ENCODE data around the gene TMEM179. TPM values are rescaled to one million over a fixed set of nuclear protein-coding genes. Genes with fewer than 3 reads are reported as not detected.

Gene TMEM179
- total and polyA plus RNA-seq, 2 of the 8 experiments (the other 6 are each of a cell fraction or from before 2014, with no cell fraction given): 2.9 to 4.0 TPM

DNA sequence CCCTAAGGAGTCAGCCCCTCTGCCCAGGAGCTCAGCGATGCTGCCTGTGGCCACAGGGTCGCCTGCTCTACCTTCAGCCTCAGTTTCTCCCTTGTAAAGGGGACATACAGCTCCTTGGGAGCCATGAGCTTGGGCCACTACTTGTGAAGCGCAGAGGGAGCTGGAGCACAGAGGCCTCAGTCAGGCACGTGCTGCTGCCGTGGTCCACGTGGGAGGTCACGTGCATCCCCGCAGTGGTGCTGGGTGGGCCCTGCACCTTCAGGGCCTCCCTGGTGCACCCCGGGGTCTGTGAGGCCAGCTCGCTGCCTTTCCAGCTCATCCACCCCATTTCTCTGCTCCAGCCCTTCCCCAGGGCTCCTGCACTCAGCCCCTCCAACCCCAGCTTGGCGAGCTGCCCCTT lies 36.0 kb downstream of the TMEM179 start:
- H2AFZ ChIP-seq (ENCODE audit: low read length): no peak overlapping the region
- no peak overlapping the region for H3K4me2 ChIP-seq (ENCODE audit: insufficient read depth in 1 of 2, low read depth in 2 of 2, low read length in 2 of 2)
- POLR2A ChIA-PET (ENCODE audit: partially characterized antibody): no interaction called here
- peaks cover 0 to 2% (median 0%) of the 10 kb centered on the region in 4 experiments; a peak in 2 of 7 replicates for H3K4me1 ChIP-seq (replicated peaks in 1 of 4; ENCODE audit: control insufficient read depth in 3 of 4, insufficient read depth in 4 of 4, low read length in 3 of 4)
- H4K91ac ChIP-seq (replicated peaks; ENCODE audit: insufficient read length, low read length): no peak overlapping the region
- no peak overlapping the region for H3K27ac ChIP-seq (ENCODE audit: low read depth, low read length)
- 0 out of 2 replicates have a peak overlapping the region, but pooled peaks have one; percentile 14 for H4K8ac ChIP-seq (ENCODE audit: extremely low read depth, insufficient read depth, low read length)
- no peak overlapping the region for H3K23ac ChIP-seq (ENCODE audit: insufficient read length)
- H2BK12ac ChIP-seq (ENCODE audit: low read depth, low read length): no peak overlapping the region
- no peaks in the 10 kb centered on the region; a peak in 2 of 7 replicates for H3K27me3 ChIP-seq (replicated peaks in 1 of 4; ENCODE audit: control insufficient read depth in 3 of 4, extremely low read depth in 1 of 4, insufficient read depth in 3 of 4, low read length in 3 of 4)
- no peak overlapping the region for H2AK5ac ChIP-seq (ENCODE audit: low read depth, low read length)
- TF ChIP-seq, protein P1, sequence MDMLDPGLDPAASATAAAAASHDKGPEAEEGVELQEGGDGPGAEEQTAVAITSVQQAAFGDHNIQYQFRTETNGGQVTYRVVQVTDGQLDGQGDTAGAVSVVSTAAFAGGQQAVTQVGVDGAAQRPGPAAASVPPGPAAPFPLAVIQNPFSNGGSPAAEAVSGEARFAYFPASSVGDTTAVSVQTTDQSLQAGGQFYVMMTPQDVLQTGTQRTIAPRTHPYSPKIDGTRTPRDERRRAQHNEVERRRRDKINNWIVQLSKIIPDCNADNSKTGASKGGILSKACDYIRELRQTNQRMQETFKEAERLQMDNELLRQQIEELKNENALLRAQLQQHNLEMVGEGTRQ (IDR thresholded peaks at IDR 0.05; ENCODE audit: low read length): no peak
- TF ChIP-seq, protein P2, sequence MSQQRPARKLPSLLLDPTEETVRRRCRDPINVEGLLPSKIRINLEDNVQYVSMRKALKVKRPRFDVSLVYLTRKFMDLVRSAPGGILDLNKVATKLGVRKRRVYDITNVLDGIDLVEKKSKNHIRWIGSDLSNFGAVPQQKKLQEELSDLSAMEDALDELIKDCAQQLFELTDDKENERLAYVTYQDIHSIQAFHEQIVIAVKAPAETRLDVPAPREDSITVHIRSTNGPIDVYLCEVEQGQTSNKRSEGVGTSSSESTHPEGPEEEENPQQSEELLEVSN (IDR thresholded peaks at IDR 0.05): no peak
- no peak for TF ChIP-seq JUND (IDR thresholded peaks at IDR 0.05; ENCODE audit: low read length)
- TF ChIP-seq YY1 (IDR thresholded peaks at IDR 0.05; ENCODE audit: low read depth, low read length): no peak
- TF ChIP-seq CBX8 (IDR thresholded peaks at IDR 0.05; ENCODE audit: borderline replicate concordance, low read depth, low read length): no peak
- TF ChIP-seq SUZ12 (IDR thresholded peaks at IDR 0.05; ENCODE audit: low read length): no peak
- no peak for TF ChIP-seq CHD1 (IDR thresholded peaks at IDR 0.05; ENCODE audit: low read depth, low read length)
- H3K36me3 ChIP-seq (ENCODE audit: control insufficient read depth in 2 of 4, insufficient read depth in 4 of 4, low read length in 3 of 4): no peaks in the 10 kb centered on the region
- no peaks in the 10 kb centered on the region for H3K23me2 ChIP-seq (ENCODE audit: low read depth, low read length)
- WGBS, 2 experiments (ENCODE audit: extremely low coverage in 1 of 2, insufficient coverage in 1 of 2, insufficient read length in 1 of 2, insufficient replicate concordance in 2 of 2, low coverage in 1 of 2, low lambda C conversion rate in 2 of 2, missing lambda C conversion rate in 1 of 2): 79% methylated on average over 7 of the region's 11 CpGs; no CpG with 5 or more reads in 1 of the 2 experiments
- no peak overlapping the region for H3K56ac ChIP-seq (replicated peaks; ENCODE audit: insufficient read length, low read depth, low read length)
- no peak overlapping the region for H3K14ac ChIP-seq (ENCODE audit: insufficient read length)
- DNase-seq (ENCODE audit: low read depth in 1 of 2, low spot score in 2 of 2) (no peak), FAIRE-seq (no peak)
- H3K9me3 ChIP-seq (ENCODE audit: insufficient read depth in 2 of 2, low read depth in 1 of 2, low read length in 1 of 2): no peaks in the 10 kb centered on the region
- H3K4me3 ChIP-seq (ENCODE audit: extremely low read depth in 1 of 4, insufficient read depth in 2 of 4, low read depth in 3 of 4, low read length in 4 of 4): no peak overlapping the region
- H2BK15ac ChIP-seq (ENCODE audit: low read length): no peak overlapping the region
- no peak overlapping the region for H3K18ac ChIP-seq (ENCODE audit: extremely low read depth, low read length)
- H3K9ac ChIP-seq (replicated peaks in 1 of 4; ENCODE audit: extremely low read depth in 1 of 4, low read depth in 3 of 4, low read length in 3 of 4): no peak overlapping the region; a peak in 1 of 7 replicates
- H2BK20ac ChIP-seq (ENCODE audit: low read length): no peak overlapping the region
- no peak overlapping the region for H2BK120ac ChIP-seq (replicated peaks; ENCODE audit: low read depth, low read length)
- H3K79me2 ChIP-seq (ENCODE audit: control insufficient read depth in 1 of 2, insufficient read depth in 2 of 2, low read length in 2 of 2): no peaks in the 10 kb centered on the region
- no peaks in the 10 kb centered on the region for H3K79me1 ChIP-seq (ENCODE audit: low read depth, low read length)
- H2BK5ac ChIP-seq (ENCODE audit: low read depth, low read length): no peak overlapping the region
- CTCF ChIA-PET (ENCODE audit: partially characterized antibody): interaction anchor here (1.3 to 2.0 kb wide), 4 partner anchors 11 to 95 kb away, joined by 3 to 8 read pairs (median 4); no protein-coding TSS in a partner anchor
- no peak overlapping the region for H3K4ac ChIP-seq (replicated peaks; ENCODE audit: insufficient read length, low read depth, low read length)
- no peak overlapping the region for H4K5ac ChIP-seq (ENCODE audit: insufficient read length, low read depth, low read length)
- H4K20me1 ChIP-seq (replicated peaks in 1 of 2; ENCODE audit: control insufficient read depth in 1 of 2, insufficient read depth in 2 of 2, low read length in 2 of 2): peaks cover 0 to 1% of the 10 kb centered on the region in 2 experiments

All from H1 (cell line).